GM19238 (cell line): ENCODE data around the gene NUDT16L1.

Experiments used
- DNase-seq: peaks from one replicate; pipeline ENCODE4 v3.0.0; 2011; ENCODE audit warnings: low spot score; ENCODE audit not compliant: insufficient read length

The NUDT16L1 gene

DNA sequence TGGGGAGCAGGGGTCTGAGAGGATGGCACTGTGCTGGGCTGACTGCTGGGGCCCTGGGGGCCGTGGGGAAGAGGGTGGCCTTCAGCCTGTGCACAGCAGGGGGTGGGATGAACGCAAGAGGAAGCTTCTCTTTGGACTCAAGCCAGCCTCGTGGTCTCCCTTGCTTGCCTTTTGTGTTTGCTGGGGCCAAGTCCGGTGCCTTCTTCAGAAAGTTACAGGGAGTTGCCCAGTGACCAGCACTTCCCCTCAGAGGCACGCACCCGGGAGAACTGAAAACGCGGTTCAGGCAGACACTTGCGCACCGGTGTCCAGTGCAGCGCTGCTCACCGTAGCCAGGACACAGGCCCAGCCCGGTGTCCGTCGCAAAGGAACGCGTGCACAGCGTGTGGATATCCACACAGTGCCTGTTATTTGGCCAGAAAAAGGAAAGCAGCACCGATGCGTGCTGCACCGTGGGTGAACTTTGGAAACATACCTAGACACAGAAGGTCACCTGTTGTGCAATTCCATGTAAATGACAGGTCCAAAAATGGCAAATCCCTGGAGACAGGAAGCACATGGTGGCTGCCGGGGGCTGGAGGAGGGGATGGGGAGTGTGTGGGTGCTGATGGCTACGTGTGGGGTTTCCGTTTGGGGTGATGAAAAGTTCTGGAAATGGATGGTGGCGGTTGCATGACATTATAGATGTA, 29.4 kb upstream of the NUDT16L1 start:
- DNase-seq: no peak

DNA sequence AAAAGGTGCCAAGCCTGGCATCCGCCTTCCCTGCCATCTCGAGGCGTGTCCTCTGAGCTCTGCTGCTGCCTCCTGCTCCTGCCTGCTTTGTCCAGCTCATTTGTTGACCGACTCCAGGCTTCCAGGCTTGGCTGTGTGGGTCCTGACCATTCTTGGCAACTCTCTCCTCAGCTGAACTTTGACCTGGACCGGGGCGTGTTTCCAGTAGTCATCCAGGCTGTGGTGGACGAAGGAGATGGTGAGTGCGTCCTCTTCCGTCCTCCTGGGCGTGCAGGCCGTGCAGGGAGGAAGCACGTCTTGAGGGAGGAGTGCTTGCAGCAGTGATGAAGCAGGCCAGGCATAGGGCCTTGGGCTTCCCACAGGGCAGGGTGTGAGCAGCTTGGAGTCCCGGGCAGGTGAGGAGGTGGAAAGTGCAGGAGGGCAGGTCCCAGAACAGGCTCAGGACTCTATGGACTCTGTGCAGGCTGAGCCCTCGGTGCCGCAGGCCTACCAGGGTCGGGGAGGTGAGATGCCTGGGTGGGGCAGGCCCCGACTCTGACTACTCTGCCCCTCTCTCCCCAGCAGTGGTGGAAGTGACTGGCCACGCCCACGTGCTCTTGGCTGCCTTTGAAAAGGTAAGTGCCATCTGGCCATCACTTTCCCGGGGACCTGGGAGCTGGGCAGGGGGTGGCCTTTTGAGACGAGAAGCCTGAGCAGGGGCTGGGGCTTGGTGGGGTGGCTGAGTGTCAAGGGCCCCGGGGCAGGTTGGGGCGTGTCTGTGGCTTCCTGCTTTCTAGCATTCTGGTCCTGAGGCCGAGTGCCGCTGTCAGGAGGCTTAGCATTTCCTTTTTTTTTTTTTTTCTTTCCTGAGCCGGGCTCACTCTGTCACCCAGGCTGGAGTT, 28.6 kb upstream of the NUDT16L1 start:
- peak; percentile 63 for DNase-seq

DNA sequence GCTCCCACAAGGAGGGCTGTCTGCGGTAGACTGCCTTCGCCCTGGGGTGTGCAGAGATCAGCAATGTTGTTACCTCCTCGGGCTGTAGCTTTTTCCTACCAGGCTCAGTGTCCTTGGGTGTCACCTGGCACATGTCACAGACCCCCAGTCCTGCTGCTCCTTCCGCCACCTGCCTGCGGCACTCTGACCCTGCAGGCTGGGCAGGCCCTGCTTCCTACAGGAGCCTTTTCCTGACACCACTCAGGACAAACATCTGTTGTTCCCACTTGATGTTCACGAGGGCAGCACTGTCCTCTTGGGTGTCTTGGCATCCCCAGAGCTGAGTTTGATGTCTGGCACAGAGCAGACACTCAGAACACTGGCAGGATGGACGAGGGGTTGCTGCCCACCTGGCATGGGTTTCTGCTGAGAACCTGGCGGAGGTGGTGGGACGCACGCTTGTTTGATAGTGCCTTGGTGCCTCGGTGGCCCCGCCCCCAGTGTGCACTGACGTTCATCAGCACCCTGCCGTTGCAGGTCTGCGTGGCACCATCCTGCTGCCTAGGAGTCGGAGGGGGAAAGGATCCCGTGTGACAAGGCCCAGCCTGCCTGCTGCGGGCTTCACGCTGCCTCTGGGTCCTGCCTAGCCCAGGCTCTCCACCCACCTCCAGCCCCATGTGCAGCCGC, 26.7 kb upstream of the NUDT16L1 start:
- DNase-seq: no peak

DNA sequence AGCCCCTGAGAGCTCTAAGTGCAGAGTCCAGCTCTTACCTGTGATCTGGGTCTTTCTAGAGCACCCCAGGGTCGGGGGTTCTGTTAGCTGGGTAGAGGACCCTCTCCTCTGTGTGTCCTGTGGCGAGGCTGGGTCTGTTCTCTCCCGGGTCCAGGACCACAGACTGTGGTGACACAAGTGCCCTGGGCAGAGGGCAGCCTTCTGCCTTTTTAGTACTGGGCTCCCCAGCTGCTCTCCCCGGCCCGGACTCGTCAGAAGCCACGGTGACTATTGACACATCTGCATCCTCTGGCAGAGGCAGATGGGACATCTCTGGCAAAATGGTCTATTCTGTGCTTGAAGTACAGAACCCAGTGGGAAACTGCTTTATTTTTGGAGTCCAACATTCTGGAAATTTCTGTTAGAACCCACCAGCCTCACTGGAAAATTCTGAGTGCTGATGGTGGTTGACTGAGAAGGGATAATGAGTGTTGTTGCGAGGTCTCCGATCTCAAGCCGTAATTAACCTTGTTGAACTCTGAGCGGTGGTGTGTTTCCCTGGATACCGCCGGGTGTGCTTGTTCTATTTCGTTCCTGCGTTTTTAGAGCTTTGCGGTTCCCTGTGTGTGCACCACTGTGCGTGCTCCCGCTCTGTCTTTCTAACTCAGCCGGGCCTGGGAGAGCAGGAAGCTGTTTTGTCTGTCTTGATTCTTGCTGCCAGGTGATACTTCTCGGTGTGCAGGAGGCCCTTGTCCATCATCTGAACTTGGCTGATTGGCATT, 26.0 kb upstream of the NUDT16L1 start:
- no peak for DNase-seq

DNA sequence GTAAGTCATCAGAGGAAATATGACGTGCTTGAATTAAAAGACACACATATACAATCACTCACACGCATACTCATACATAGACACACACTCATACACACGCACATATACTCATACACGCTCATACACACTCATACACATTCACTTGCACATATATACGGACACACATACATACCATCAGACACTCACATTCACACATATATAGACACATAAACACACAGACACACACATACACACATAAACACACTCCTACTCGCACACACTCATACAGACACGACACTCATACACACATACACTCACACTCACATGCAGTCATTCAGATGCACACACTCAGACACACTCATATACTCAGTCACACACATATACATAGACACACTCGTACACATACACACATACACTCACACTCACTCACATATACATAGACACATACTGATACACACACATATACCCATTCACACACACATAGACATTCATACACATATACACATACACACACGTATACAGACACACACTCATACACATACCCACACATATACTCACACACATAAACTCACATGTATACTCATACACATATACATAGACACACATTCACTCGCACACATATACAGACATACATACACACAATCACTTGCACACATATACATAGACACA, 24.9 kb upstream of the NUDT16L1 start:
- no peak for DNase-seq

DNA sequence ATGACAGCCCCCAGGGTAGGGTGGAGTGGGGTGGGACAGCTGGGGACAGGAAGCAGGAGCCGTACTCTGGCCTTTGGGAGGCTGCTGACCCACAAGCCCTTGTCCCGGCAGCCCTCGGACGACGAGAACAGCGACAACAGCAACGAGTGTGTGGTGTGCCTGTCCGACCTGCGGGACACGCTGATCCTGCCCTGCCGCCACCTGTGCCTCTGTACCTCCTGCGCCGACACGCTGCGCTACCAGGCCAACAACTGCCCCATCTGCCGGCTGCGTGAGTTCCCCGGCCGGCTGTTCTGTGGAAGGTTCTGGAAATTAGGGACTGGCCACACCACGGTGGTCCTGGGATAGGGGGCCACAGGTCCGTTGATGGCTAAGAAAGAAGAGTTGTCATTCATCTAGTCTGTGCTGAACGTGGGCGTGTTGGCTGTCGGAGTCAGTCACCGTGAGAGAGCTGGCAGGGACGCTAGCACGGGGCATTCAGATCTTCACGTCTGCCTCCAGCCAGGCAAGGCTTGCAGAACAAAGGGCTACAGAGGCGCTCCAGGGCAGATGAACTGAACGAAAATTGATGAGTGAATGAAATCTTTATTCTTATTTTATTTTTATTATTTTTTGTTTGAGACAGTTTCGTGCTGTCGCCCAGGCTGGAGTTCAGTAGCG, 19.8 kb upstream of the NUDT16L1 start:
- DNase-seq: no peak

DNA sequence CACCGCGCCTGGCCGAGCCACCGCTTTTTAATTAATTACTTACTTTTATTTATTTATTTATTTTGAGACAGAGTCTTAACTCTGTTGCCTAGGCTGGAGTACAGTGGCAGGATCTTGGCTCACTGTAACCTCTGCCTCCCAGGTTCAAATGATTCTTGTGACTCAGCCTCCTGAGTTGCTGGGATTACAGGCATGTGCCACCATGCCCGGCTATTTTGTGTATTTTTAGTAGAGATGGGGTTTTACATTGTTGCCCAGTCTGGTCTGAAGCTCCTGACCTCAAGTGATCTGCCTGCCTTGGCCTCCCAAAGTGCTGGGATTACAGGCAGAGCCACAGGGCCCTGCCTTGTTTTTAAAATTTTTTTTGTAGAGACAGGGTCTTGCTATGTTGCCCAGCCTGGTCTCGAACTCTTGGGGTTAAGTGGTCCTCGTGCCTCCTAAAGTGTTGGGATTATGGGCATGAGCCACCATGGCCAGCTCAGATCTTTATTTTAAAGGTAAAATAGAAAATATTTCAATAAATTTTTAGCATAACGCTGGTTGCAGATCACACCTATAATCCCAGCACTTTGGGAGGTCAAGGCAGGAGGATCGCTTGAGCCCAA, 18.3 kb upstream of the NUDT16L1 start:
- no peak for DNase-seq

DNA sequence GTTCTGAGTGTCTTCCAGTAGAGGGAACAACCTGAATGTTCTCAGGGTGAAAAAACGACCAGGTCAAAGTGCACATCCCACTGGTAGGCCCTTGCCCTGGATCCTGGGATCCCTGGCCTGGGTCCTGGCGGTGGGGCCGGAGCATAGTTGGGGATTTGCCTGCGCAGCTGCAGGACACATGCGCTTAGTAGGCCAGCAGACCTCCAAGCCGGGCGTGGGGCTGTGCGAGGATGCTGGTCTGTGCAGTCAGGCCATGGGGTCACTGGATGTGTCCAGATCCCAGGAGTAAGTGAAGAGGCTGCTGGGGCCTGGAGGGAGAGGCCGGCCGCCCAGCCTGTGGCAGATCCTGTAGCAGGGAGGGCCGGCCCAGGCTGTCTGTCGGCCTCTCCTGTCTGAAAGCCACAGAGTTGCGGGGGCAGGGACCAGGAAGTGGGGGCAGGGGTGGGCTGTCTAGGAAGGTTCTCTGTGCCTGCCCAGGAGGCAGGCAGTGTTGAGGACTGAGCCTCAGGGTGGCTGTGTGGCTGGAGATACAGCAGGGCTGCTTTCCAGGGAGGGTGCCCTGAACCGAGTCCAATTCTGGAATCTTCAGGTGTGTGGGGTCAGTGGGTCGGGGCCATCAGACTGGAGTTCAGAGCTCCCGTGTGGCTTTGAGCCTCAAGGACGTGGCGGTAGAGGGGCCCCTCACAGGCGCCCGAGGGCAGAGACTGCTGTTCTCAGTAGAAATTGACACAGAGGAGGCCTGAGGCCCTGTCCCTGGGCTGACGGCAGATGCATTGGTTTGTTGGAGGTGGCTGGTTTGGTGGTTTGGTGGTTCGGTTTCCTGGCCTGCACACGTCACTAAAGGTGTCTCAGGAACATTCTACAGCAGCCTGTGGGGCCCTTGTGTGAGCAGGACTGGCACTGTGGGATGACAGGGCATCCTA, 17.2 kb upstream of the NUDT16L1 start:
- DNase-seq: no peak

DNA sequence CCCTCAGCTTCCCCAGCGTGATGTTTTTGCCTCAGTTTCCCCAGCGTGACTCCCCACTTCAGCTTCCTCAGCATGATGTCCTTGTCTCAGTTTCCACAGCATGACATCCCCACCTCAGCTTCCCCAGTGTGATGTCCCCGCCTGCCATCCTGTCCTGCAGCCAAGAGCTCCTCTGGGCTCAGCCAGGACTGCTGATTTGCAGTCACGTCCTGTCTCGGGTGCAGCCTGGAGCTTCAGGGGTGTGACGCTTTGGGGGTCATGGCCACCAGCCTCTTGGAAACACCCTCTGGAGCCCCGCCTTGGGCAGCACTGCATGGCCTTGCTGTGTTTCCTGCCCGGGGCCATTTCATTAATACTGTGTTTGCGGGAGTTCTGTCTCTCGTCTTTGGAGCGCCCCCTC, 16.5 kb upstream of the NUDT16L1 start:
- DNase-seq: no peak

DNA sequence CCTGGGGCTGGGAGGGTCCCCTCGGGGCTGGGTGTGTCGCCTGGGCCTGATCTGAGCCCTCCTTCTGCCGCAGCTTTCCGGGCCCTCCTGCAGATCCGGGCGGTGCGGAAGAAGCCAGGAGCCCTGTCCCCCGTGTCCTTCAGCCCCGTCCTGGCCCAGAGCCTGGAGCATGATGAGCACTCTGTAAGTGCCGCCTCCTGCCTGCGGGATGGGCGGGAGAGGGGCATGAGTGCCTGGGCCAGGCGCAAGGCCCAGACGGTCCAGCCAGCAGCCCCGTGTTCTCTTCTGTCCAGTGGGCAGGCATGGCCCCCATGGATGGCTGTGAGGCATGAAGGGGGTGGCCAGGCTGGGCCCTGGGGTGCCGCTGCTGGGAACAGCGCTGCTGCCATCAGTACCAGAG, 16.0 kb upstream of the NUDT16L1 start:
- no peak for DNase-seq

DNA sequence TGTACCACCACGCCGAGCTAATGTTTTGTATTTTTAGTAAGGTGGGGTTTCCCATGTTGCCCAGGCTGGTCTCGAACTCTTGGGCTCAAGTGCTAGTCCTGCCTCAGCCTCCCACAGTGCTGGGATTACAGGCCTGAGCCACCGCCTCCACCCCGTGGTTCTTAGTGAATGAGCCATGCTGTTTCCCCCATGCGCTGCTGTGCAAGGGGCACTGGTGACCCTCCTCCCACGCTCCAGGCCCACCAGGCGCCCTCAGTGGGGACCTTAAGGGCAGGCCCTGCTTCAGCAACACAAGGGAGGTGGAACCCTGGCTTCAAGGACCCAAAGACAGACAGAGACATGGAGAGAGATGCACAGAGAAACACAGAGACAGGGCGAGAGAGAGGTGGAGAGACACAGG, 15.4 kb upstream of the NUDT16L1 start:
- DNase-seq: no peak

DNA sequence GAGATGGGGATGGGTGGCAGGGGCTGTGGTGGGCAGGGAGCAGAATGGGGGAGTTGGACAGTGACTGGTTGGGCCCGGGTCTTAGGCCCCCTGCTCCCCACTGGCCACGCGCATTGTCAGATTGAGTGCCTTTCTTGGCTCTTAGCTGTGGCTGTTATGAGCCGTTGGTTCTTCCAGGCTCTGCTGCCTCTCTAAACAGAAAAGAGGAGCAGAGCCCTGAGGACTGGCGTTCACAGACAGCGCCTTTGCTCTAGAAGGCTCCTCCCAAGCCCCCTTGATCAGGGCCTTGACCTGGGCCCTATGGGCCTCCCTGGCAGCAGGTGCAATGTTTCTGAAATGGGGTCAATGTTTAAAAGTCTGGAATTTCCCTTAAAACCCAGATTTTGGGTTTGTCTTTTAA, 14.8 kb upstream of the NUDT16L1 start:
- DNase-seq: no peak

DNA sequence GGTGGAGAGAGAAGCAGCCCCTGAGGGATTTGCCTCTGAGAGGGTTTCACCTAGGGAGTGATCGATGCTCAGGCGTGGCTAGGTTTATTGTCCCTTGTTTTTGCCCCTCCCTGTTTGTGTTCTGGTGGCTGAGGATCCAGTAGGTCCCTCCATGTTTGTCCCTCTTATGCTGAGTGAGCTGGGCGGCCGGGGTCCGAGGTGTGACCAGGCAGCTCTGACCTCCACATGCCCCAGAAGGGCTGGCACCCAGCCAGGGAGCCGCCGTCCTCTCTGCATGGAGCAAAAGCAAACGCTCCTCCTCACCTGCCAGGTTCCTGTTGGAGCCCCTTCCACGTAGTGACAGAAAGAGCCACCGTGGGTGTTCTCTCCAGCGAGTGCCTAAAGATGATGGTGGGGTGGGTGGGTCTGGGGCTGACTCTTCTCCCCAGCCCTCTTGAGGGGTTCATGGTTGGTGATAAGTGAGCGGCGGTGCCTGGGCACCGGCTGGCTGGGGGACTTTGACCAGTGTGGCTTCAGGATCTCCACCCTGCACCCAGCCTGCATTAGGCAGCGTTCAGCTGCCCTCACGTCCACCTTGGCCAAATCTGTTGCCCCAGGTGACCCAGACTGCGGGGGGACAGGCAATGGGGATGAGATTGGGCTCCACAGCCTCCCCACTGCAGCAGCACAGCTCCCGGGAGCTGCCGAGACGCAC, 14.1 kb upstream of the NUDT16L1 start:
- DNase-seq: no peak

DNA sequence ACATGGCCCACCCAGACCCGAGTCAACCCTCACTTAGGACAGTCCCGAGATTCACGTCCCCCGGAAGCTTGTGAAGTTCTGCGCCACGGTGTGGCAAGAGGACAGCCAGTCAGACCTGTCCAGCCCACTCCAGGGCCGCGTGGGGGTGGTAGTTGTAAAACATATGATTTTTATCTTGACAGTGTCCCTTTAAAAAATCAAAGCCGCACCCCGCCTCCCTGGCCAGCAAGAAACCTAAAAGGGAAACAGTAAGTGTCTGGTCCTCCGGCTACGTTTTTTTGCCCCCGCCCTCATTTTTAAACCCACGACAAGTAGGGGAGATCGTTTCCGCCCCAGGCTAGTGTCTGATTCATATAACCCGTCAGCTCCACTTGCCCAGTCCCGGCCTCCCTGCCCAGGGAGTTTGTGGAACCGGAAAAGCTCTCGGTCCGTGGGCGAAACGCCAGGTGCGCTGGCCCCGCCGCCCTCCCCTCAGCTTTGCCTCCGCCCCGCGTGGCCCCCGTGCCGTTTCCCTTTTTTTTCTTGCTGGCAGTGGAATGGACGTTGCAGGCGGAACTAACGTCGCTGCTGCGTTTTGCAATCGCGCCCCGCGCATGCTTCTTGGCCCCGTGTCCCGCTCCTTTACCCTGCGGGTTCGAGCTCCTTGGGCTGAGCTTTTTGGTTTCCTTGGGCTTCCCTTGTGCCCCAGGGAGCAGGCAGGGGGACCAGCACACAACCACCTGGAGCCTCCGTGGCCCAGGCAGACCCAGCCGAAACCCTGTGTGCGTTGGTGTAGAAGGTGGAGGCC, 13.3 kb upstream of the NUDT16L1 start:
- no peak for DNase-seq

DNA sequence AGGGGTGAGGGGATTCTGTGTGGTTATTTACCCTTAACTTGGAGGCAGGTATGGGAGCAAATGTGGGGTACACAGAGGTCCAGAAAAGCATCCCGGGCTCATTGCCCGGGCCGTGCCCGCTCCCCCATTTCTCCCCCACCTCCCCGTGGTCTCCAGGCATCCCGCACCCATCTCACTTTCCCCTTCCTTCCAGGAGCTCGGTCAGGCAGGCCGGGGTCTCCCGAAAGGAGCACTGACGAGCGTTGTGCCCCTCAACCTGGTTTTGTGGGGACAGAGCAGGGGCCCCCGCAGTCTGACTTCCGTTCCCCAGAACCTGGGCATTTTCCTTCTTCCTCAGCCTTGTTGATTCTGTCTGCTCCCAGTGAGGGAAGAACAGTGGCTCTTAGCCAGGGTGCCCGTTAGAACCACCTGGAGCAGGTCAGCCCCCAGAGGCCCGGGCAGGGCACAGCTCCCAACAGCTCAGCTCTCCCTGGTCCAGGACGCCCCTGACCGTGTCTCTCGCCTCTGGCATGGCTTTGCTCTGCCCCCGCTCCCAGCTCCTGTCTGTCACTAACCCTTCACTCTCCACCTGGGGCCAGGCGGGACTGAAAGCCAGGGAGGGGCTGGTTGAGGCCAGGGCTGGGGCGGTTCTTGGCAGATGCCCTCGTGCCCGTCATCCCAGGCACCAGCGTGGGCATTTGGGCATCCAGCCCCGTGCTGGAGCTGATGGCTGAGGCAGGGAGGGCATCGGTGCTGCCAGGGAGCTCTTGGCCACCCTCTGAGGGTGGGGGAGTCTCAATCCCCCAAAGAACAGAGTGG, 12.5 kb upstream of the NUDT16L1 start:
- no peak for DNase-seq

DNA sequence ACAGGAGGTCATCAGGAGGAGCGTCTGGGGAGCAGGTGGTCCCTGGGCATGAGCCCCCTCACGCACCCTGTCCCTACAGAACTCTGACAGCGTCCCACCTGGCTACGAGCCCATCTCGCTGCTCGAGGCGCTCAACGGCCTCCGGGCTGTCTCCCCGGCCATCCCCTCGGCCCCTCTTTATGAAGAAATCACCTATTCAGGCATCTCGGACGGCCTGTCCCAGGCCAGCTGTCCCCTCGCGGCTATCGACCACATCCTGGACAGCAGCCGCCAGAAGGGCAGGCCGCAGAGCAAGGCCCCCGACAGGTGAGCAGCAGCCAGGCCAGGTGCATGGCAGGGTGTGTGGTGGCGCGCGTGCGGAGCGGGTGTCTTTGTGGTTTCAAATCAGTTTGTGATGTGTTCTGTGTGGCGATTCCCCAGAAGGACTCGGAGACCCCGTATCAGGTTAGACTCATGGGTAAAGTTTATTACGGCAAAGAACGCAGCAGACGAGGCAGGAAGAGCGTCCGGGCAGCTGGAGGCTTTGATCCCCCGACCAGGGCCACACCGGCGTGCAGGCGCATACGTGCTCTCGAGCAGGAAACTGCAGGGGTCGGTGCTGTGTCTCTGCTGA, 11.8 kb upstream of the NUDT16L1 start:
- DNase-seq: no peak
